Stimulated activated memory B cell treated with anti-CD40 and anti-IgM and Interleukin-4, amounts not matched to agents 10 μg/mL and 1 μg/mL and 100 μg/mL, for 72 hours (primary cell): ENCODE data around the gene VDR.
"Not testable (repeated sequence)": the region's sequence is repeated elsewhere in the genome, so short reads cannot be mapped to it uniquely, and the experiment has no call there.

ENCODE experiments used
- ATAC-seq: fragments of 150-1000 bp; cut with Tn5 transposase; 2 replicates; pipeline ENCODE4 v1.10.0; 2021
- H3K27ac Mint-ChIP-seq: one replicate; pipeline ENCODE4 v1.8.0; 2022; ENCODE audit warnings: mild to moderate bottlenecking, mixed read lengths
- H3K27me3 Mint-ChIP-seq: one replicate; pipeline ENCODE4 v1.8.0; 2022; ENCODE audit warnings: mixed read lengths
- H3K36me3 Mint-ChIP-seq: one replicate; pipeline ENCODE4 v1.8.0; 2022; ENCODE audit warnings: mixed read lengths
- H3K4me1 Mint-ChIP-seq: one replicate; pipeline ENCODE4 v1.8.0; 2022; ENCODE audit warnings: mixed read lengths
- H3K4me3 Mint-ChIP-seq: one replicate; pipeline ENCODE4 v1.8.0; 2022; ENCODE audit warnings: mild to moderate bottlenecking, moderate library complexity, mixed read lengths
- H3K9me3 Mint-ChIP-seq: one replicate; pipeline ENCODE4 v1.8.0; 2022; ENCODE audit warnings: mixed read lengths

Gene VDR

GRCh38 chr12:47843226-47843980 is 61.4 kb downstream of the VDR start:
- H3K27me3 Mint-ChIP-seq, result peaks cover 9% of the 10 kb centered on the region
- H3K4me3 Mint-ChIP-seq, result no peak overlapping the region
- no peaks in the 10 kb centered on the region for H3K9me3 Mint-ChIP-seq
- H3K4me1 Mint-ChIP-seq, result no peaks in the 10 kb centered on the region
- H3K27ac Mint-ChIP-seq, result no peak overlapping the region
- ATAC-seq, result no peak
- H3K36me3 Mint-ChIP-seq, result peaks cover 12% of the 10 kb centered on the region

- not testable (repeated sequence) for H3K9me3 Mint-ChIP-seq, H3K4me3 Mint-ChIP-seq, ATAC-seq, H3K27ac Mint-ChIP-seq, H3K4me1 Mint-ChIP-seq, H3K27me3 Mint-ChIP-seq
- peaks cover 12% of the 10 kb centered on the region for H3K36me3 Mint-ChIP-seq
Measured at GRCh38 chr12:47842543-47842942, 62.3 kb downstream of the VDR start.

- Mint-ChIP-seq H3K9me3 (no peaks in the 10 kb centered on the region), H3K27me3 (peaks cover 9% of the 10 kb centered on the region), H3K36me3 (peaks cover 12% of the 10 kb centered on the region), H3K4me3 (no peak overlapping the region), H3K27ac (no peak overlapping the region), H3K4me1 (peaks cover 8% of the 10 kb centered on the region)
- no peak for ATAC-seq
Measured at GRCh38 chr12:47841910-47842309, 62.9 kb downstream of the VDR start.

- Mint-ChIP-seq H3K27ac (no peak overlapping the region), H3K36me3 (peaks cover 12% of the 10 kb centered on the region), H3K9me3 (no peaks in the 10 kb centered on the region), H3K4me3 (no peak overlapping the region), H3K4me1 (peaks cover 12% of the 10 kb centered on the region), H3K27me3 (peaks cover 9% of the 10 kb centered on the region)
- ATAC-seq, result no peak
Measured at GRCh38 chr12:47841501-47841900, 63.3 kb downstream of the VDR start.

GRCh38 chr12:47840571-47840970 is 64.2 kb downstream of the VDR start:
- Mint-ChIP-seq H3K36me3 (peaks cover 6% of the 10 kb centered on the region), H3K4me1 (peaks cover 21% of the 10 kb centered on the region), H3K9me3 (no peaks in the 10 kb centered on the region), H3K4me3 (no peak overlapping the region), H3K27ac (no peak overlapping the region), H3K27me3 (peaks cover 9% of the 10 kb centered on the region)
- no peak for ATAC-seq

GRCh38 chr12:47839214-47839876 is 65.4 kb downstream of the VDR start:
- no peak overlapping the region for H3K27ac Mint-ChIP-seq
- no peak for ATAC-seq
- no peaks in the 10 kb centered on the region for H3K36me3 Mint-ChIP-seq
- no peaks in the 10 kb centered on the region for H3K27me3 Mint-ChIP-seq
- peaks cover 34% of the 10 kb centered on the region for H3K4me1 Mint-ChIP-seq
- no peak overlapping the region for H3K4me3 Mint-ChIP-seq
- H3K9me3 Mint-ChIP-seq, result no peaks in the 10 kb centered on the region

GRCh38 chr12:47838286-47838931 is 66.4 kb downstream of the VDR start:
- no peak overlapping the region for H3K4me3 Mint-ChIP-seq
- no peaks in the 10 kb centered on the region for H3K36me3 Mint-ChIP-seq
- peaks cover 43% of the 10 kb centered on the region for H3K4me1 Mint-ChIP-seq
- no peak overlapping the region for H3K27ac Mint-ChIP-seq
- H3K9me3 Mint-ChIP-seq, result no peaks in the 10 kb centered on the region
- ATAC-seq, result no peak
- no peaks in the 10 kb centered on the region for H3K27me3 Mint-ChIP-seq

- peak overlapping the region; percentile 91 for H3K27ac Mint-ChIP-seq
- H3K36me3 Mint-ChIP-seq, result no peaks in the 10 kb centered on the region
- no peaks in the 10 kb centered on the region for H3K27me3 Mint-ChIP-seq
- ATAC-seq, result peak; percentile 32
- H3K4me3 Mint-ChIP-seq, result no peak overlapping the region
- H3K4me1 Mint-ChIP-seq, result peaks cover 52% of the 10 kb centered on the region
- no peaks in the 10 kb centered on the region for H3K9me3 Mint-ChIP-seq
Measured at GRCh38 chr12:47837190-47838171, 67.3 kb downstream of the VDR start.

GRCh38 chr12:47835831-47836155 is 69.0 kb downstream of the VDR start:
- no peak for ATAC-seq
- H3K4me1 Mint-ChIP-seq, result peaks cover 68% of the 10 kb centered on the region
- H3K36me3 Mint-ChIP-seq, result no peaks in the 10 kb centered on the region
- no peak overlapping the region for H3K4me3 Mint-ChIP-seq
- no peaks in the 10 kb centered on the region for H3K9me3 Mint-ChIP-seq
- H3K27me3 Mint-ChIP-seq, result no peaks in the 10 kb centered on the region
- peak overlapping the region; percentile 91 for H3K27ac Mint-ChIP-seq

GRCh38 chr12:47835006-47835830 is 69.6 kb downstream of the VDR start:
- no peak for ATAC-seq
- Mint-ChIP-seq H3K4me1 (peaks cover 73% of the 10 kb centered on the region), H3K9me3 (no peaks in the 10 kb centered on the region), H3K4me3 (no peak overlapping the region), H3K27ac (peak overlapping the region; percentile 91), H3K27me3 (no peaks in the 10 kb centered on the region), H3K36me3 (no peaks in the 10 kb centered on the region)

GRCh38 chr12:47834199-47834903 is 70.4 kb downstream of the VDR start:
- Mint-ChIP-seq H3K36me3 (no peaks in the 10 kb centered on the region), H3K27ac (peak overlapping the region; percentile 91), H3K4me1 (peaks cover 75% of the 10 kb centered on the region), H3K4me3 (no peak overlapping the region), H3K27me3 (no peaks in the 10 kb centered on the region), H3K9me3 (no peaks in the 10 kb centered on the region)
- no peak for ATAC-seq

GRCh38 chr12:47833591-47834012 is 71.2 kb downstream of the VDR start:
- Mint-ChIP-seq H3K4me3 (no peak overlapping the region), H3K4me1 (peaks cover 82% of the 10 kb centered on the region), H3K27ac (peak overlapping the region; percentile 91), H3K27me3 (no peaks in the 10 kb centered on the region), H3K36me3 (no peaks in the 10 kb centered on the region), H3K9me3 (no peaks in the 10 kb centered on the region)
- ATAC-seq, result no peak

- no peaks in the 10 kb centered on the region for H3K27me3 Mint-ChIP-seq
- ATAC-seq, result peak; percentile 86
- H3K27ac Mint-ChIP-seq, result peak overlapping the region; percentile 91
- H3K36me3 Mint-ChIP-seq, result no peaks in the 10 kb centered on the region
- H3K4me1 Mint-ChIP-seq, result peaks cover 85% of the 10 kb centered on the region
- H3K9me3 Mint-ChIP-seq, result no peaks in the 10 kb centered on the region
- H3K4me3 Mint-ChIP-seq, result peak overlapping the region; percentile 63
Measured at GRCh38 chr12:47832263-47832933, 72.4 kb downstream of the VDR start.
